NCI-H82 (cell line): ENCODE data around the gene P4HA2.
A peak's percentile ranks its signal among the peaks of the same experiment; 100 is the strongest.
"Not testable (repeated sequence)": the region's sequence is repeated elsewhere in the genome, so short reads cannot be mapped to it uniquely, and the experiment has no call there.

Source experiments
- DNase-seq: peaks from one replicate; lab custom pipeline; 2025; lab: John Stamatoyannopoulos, UW

The P4HA2 gene

GRCh38 chr5:132199116-132199680, 28.5 kb downstream of the P4HA2 start:
- peak; percentile 76 for DNase-seq

DNA sequence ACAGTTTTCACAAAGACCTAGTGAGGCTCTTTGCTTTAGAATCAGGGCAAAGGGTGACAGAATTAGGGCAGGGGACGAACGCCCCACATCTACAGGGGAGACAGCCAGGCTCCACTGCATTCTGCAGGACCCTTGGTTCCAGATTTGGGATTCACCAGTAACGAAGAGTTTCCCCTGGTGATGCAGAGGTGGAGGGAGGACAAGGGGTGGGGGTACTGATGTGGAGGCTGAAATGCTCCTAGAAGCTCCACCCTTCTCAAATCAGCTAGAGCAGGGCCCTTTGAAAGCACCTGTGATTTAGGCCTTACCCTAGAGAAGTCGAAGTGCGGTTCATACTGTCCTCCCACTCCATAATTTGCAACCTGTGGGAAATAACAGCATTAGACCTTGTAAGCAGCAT, 29.1 kb downstream of the P4HA2 start:
- DNase-seq: no peak

DNA sequence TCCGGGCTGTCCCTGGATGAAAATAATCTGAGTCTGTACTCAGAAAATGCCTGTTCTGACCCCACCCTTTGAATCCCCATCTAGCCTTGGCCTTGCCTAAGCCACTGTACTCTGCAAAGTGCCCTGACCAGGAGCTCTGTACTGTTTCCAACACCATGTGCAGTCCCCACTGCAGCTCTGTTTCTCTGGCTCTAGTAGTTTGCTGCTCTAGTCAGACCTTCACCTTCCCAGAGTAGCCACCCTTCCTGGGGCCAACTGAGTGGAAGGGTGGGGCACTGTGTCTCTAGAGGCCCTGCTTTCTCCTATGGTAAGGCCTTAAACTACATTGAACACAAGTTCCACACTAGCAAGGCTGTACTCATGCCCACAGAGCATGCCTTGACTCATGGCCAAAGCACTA, 31.9 kb downstream of the P4HA2 start:
- no peak for DNase-seq

GRCh38 chr5:132193165-132193694, 34.4 kb downstream of the P4HA2 start:
- no peak for DNase-seq

DNA sequence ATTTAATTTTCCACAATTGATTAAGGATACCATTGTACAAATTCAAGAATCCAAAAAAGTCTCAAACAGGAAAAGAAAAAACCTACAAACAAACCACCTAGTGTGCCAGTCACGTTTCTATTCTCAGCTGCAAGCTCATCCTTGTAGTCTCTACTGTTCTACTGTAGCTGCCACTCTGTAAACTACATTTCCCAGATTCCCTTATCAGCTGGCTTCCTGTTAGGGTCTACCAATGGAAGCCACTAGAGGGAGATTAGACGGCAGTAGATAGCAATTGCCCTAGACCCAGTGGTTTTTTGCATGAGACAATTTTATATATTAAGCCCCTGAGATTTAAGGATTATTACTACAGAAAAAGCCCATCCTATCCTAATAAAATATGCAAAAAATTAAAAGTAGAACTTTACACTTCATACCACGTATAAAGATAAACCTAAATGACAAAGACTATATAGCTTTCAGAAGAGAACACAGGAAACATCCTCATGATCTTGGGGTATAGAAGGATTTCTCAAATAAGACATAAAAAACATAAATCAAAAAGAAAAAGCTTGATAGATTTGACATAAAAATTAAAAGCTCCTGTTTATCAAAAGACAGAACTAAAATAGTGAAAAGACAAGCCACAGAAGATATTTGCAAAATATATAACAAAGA, 37.4 kb downstream of the P4HA2 start:
- DNase-seq: peak; percentile 88

DNA sequence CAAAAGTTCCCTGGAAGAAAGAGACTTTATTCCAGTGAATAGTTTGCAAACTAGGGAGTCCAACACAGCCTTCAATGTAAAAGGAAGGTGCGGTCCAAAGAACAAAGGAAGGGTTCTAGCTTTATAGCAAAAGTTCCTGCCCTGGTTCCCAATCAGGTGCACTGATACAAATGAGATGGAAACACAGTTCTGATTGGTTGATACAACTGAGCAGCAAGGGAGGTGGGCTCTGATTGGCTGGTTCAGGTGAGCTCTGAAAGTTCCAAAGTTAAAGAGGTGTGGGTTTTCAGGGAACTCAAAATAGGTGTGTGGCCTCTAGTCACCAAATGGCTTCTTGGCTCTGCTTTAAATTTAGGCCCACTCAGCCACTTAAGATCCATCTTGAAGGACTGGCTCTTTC, 43.1 kb downstream of the P4HA2 start:
- peak; percentile 17 for DNase-seq

DNA sequence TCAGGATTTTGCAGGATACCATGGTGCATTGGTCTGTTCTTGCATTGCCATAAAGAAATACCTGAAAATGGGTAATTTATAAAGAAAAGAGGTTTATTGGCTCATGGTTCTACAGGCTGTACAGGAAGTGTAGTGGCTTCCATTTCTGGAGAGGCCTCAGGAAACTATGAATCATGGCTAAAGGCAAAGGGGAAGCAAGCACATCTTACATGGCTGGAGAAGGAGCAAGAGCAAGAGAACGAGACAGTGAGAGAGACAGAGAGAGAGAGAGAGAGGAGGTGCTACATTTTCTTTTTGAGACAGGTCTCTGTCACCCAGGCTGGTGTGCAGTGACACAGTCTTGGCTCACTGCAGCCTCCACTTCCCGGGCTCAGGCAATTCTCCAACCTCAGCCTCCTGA, 43.9 kb downstream of the P4HA2 start:
- DNase-seq: no peak

- no peak for DNase-seq
Observed at GRCh38 chr5:132182359-132183040, 45.2 kb downstream of the P4HA2 start.

DNA sequence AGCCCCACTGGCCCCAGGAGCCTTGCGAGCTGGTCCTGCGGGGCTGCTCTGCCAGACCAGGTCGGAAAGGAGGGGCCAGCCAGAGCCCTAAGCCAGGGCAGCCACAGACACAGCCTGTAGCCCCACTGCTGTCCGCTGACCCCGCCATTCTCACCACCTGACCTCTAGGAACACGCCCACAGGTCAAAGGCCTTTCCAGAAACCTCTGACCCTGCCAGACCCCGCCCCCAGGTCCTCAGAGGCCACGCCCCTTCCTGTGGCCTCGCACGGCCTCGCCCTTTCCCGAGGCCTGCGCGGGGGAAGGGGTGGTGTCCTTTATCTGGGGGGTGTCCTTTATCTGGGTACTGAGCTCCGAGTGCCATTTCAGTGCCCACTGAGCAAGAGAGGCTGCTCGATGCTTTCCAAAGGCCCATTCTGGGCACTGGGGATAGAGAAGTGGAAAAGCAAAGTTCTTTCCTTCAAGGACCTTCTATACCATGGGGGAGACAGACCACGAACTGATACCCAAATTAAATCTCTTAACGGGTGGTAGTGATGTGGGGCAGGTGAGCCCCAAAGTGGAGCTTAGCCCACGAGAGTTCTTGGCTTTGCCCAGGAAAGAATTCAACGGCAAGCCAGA, 46.5 kb downstream of the P4HA2 start:
- DNase-seq: no peak

GRCh38 chr5:132180134-132180745, 47.4 kb downstream of the P4HA2 start:
- peak; percentile 87 for DNase-seq

GRCh38 chr5:132179405-132179804, 48.2 kb downstream of the P4HA2 start:
- DNase-seq: no peak

- DNase-seq: no peak
Observed at GRCh38 chr5:132177691-132178149, 49.9 kb downstream of the P4HA2 start.

DNA sequence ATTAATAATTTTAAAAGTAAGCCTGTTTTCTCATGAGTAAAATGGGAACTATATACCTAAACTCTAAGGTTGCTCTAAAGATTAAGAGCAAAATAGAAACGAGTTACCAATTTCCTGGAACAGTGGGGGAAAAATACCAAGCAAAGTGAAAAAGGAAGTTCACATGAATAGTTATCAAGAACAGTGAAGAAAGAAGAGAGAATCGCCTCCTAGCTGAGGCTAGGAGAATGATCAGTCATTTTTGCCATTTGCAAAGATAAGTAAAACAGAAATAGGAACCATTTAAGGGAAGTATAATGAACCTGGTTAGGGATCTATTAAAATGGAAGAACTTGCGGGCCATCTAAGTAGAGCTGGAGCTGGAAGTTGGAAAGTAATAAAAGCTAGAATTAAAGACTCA, 50.7 kb downstream of the P4HA2 start:
- no peak for DNase-seq

- no peak for DNase-seq
Observed at GRCh38 chr5:132176521-132176945, 51.1 kb downstream of the P4HA2 start.

DNA sequence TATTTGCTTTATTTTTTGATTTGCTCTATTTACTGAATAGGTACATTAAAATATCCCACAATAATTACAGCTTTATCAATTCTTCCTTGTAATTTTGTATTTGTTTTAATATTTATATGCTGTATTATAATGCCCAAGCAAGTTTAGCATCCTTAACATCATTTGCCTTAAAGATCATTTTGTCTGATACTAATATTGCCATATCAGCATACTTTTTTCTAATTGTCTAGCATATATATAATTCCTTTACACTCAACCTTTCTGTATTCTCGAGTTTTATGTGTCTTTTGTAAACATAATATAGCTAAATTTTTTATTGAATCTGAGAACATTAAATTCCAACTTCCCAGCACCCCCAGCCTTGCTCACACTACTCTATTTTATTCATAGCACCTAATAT, 64.7 kb downstream of the P4HA2 start:
- DNase-seq: no peak

DNA sequence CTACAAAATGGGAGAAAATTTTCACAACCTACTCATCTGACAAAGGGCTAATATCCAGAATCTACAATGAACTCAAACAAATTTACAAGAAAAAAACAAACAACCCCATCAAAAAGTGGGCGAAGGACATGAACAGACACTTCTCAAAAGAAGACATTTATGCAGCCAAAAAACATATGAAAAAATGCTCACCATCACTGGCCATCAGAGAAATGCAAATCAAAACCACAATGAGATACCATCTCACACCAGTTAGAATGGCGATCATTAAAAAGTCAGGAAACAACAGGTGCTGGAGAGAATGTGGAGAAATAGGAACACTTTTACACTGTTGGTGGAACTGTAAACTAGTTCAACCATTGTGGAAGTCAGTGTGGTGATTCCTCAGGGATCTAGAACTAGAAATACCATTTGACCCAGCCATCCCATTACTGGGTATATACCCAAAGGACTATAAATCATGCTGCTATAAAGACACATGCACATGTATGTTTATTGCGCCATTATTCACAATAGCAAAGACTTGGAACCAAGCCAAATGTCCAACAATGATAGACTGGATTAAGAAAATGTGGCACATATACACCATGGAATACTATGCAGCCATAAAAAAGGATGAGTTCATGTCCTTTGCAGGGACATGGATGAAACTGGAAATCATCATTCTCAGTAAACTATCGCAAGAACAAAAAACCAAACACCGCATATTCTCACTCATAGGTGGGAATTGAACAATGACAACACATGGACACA, 65.9 kb downstream of the P4HA2 start:
- DNase-seq: not testable (repeated sequence)

DNA sequence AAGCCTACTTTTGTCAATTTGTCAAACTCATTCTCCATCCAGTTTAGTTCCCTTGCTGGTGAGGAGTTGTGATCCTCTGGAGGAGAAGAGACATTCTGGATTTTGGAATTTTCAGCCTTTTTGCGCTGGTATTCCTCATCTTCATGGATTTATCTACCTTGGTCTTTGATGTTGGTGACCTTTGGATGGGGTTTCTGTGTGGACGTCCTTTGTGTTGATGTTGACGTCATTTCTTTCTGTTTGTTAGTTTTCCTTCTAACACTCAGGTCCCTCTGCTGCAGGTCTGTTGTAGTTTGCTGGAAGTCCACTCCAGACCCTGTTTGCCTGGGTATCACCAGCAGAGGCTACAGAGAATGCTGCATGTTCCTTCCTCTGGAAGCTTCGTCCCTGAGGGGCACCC, 71.2 kb downstream of the P4HA2 start:
- DNase-seq: no peak

GRCh38 chr5:132150565-132150964, 77.1 kb downstream of the P4HA2 start:
- no peak for DNase-seq

DNA sequence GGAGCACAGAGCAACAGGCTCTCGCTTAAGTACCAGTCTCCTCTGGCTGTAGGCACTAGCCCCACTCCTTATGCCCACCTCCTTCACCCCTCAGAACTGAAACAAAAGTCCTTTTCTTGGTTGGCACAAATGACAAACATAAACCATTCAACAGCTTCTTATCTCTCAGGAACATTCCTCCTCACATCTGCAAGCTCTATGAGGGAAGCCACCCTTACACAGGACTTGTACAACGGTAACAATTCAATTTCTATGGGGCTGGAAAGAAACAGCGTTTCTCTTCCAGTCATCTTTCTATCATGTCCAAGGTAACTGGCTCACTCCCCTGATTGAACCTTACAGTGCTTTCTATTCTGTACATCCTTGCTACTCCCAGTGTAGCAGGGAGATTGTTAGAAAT, 80.0 kb downstream of the P4HA2 start:
- DNase-seq: no peak

DNA sequence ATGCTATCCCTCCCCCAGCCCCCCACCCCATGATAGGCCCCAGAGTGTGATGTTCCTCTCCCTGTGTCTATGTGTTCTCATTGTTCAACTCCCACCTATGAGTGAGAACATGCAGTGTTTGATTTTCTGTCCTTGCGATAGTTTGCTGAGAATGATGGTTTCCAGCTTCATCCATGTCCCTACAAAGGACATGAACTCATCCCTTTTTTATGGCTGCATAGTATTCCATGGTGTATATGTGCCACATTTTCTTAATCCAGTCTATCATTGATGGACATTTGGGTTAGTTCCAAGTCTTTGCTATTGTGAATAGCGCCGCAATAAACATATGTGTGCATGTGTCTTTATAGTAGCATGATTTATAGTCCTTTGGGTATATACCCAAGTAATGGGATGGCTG, 82.3 kb downstream of the P4HA2 start:
- DNase-seq: not testable (repeated sequence)

- no peak for DNase-seq
Observed at GRCh38 chr5:132143148-132143547, 84.5 kb downstream of the P4HA2 start.

GRCh38 chr5:132142459-132142858, 85.2 kb downstream of the P4HA2 start:
- no peak for DNase-seq
